Adrenal gland (tissue), 5 donors: ENCODE data around the gene CCDC136.

Experiments
- POLR2A ChIP-seq, 2 donors: fragments of 450-650 bp; IDR thresholded peaks; one replicate each; pipeline ENCODE4 v1.6.1; 2017; ENCODE audit warnings: antibody characterized with exemption in 2 of 2, mild to moderate bottlenecking in 2 of 2, moderate library complexity in 1 of 2
- TF ChIP-seq, protein P1 (sequence below), 6 experiments: fragments of 450-650 bp in 4 of 6; fragments of 200-600 bp in 2 of 6; sonication (generic) in 1 of 6; IDR thresholded peaks; 1 replicate in 5 of 6; 2 replicates in 1 of 6; pipeline versions ENCODE4 v1.5.1 to v1.8.0; 2016 to 2021; ENCODE audit warnings: antibody characterized with exemption in 6 of 6, mild to moderate bottlenecking in 2 of 6, moderate library complexity in 1 of 6
- donor health status: DM: no; HTN: no; CAD: no.

DNA sequence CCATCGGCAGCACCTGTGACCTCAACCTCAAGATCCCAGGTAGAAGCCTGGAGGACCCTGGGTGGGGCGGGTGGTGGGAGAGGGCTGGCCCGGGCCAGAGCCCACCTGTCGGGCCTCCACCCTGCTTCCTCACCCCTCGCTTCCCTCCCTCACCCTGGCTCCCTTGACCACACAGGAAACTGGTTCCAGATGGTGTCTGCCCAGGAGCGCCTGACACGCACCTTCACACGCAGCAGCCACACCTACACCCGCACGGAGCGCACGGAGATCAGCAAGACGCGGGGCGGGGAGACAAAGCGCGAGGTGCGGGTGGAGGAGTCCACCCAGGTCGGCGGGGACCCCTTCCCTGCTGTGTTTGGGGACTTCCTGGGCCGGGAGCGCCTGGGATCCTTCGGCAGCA lies 62.0 kb downstream of the CCDC136 start:
- TF ChIP-seq, protein P1, sequence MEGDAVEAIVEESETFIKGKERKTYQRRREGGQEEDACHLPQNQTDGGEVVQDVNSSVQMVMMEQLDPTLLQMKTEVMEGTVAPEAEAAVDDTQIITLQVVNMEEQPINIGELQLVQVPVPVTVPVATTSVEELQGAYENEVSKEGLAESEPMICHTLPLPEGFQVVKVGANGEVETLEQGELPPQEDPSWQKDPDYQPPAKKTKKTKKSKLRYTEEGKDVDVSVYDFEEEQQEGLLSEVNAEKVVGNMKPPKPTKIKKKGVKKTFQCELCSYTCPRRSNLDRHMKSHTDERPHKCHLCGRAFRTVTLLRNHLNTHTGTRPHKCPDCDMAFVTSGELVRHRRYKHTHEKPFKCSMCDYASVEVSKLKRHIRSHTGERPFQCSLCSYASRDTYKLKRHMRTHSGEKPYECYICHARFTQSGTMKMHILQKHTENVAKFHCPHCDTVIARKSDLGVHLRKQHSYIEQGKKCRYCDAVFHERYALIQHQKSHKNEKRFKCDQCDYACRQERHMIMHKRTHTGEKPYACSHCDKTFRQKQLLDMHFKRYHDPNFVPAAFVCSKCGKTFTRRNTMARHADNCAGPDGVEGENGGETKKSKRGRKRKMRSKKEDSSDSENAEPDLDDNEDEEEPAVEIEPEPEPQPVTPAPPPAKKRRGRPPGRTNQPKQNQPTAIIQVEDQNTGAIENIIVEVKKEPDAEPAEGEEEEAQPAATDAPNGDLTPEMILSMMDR (IDR thresholded peaks at IDR 0.05), result no peak
- TF ChIP-seq POLR2A (IDR thresholded peaks at IDR 0.05), result no peak
